Measurements from ENCODE around the gene IGLL1.

Gene IGLL1

DNA sequence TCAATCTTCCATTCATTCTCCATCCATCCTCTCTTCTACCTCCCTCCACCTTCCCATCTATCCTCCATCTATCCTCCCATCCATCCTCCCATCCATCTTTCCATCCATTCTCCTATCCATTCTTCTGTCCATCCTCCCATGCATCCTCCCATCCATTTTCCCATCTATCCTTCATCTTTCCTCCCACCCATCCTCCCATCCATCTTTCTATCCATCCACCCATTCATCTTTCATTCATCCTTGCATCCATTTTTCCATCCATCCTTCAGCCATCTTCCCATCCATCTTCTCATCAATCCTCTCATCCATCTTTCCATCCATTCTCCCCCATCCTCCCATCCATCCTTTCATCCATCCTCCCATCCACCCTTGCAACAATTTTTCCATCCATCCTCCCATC is 27.5 kb downstream of the IGLL1 start:
- Histone ChIP-seq H3K9me3 (ENCODE audit: insufficient read depth, low read length) (no peaks in the 10 kb centered on the region), H3K27me3 (ENCODE audit: low read length) (no peaks in the 10 kb centered on the region), H3K9me2 (replicated peaks; ENCODE audit: insufficient read depth, low read length) (no peaks in the 10 kb centered on the region), H3K4me3 (ENCODE audit: insufficient read depth, low read length, poor library complexity, severe bottlenecking) (no peak overlapping the region), H3K27ac (ENCODE audit: low read depth, low read length) (no peak overlapping the region), H3F3A (ENCODE audit: insufficient read depth) (no peaks in the 10 kb centered on the region), H2AFZ (ENCODE audit: low read depth, low read length, severe bottlenecking) (no peak overlapping the region), H3K4me2 (ENCODE audit: low read depth, low read length, poor library complexity, severe bottlenecking) (no peak overlapping the region), H4K20me1 (ENCODE audit: low read depth, low read length) (no peaks in the 10 kb centered on the region), H3K36me3 (ENCODE audit: low read length) (no peaks in the 10 kb centered on the region), H3K9ac (ENCODE audit: low read length) (no peak overlapping the region), H3K79me2 (ENCODE audit: insufficient read depth, low read length) (no peaks in the 10 kb centered on the region)
- no peak for TF ChIP-seq EZH2phosphoT487 (conservative IDR thresholded peaks at IDR 0.05; ENCODE audit: low read length)
- TF ChIP-seq, protein P1, sequence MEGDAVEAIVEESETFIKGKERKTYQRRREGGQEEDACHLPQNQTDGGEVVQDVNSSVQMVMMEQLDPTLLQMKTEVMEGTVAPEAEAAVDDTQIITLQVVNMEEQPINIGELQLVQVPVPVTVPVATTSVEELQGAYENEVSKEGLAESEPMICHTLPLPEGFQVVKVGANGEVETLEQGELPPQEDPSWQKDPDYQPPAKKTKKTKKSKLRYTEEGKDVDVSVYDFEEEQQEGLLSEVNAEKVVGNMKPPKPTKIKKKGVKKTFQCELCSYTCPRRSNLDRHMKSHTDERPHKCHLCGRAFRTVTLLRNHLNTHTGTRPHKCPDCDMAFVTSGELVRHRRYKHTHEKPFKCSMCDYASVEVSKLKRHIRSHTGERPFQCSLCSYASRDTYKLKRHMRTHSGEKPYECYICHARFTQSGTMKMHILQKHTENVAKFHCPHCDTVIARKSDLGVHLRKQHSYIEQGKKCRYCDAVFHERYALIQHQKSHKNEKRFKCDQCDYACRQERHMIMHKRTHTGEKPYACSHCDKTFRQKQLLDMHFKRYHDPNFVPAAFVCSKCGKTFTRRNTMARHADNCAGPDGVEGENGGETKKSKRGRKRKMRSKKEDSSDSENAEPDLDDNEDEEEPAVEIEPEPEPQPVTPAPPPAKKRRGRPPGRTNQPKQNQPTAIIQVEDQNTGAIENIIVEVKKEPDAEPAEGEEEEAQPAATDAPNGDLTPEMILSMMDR (IDR thresholded peaks at IDR 0.05; ENCODE audit: insufficient read depth, low read length, poor library complexity, severe bottlenecking): no peak

DNA sequence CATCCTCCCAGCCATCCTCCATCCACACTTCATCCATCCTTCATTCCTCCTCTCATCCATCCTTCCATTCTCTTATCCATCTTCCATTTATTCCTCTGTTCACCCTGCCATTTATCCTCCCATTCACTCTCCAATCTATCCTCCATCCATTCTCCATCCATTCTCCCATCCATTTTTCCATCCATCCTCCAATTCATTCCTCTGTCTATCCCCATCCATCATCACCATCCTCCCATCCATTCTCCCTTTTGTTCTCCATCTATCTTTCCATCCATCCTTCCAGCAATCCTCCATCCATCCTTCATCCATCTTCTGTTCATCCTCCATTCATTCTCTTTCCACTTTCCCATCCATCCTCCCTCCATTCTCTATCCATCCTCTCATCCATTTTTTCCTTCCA is 28.7 kb downstream of the IGLL1 start:
- Histone ChIP-seq H3K79me2 (ENCODE audit: insufficient read depth, low read length) (no peaks in the 10 kb centered on the region), H2AFZ (ENCODE audit: low read depth, low read length, severe bottlenecking) (no peak overlapping the region), H3K27me3 (ENCODE audit: low read length) (no peaks in the 10 kb centered on the region), H3K9me2 (replicated peaks; ENCODE audit: insufficient read depth, low read length) (no peaks in the 10 kb centered on the region), H3K36me3 (ENCODE audit: low read length) (no peaks in the 10 kb centered on the region), H3K4me3 (ENCODE audit: insufficient read depth, low read length, poor library complexity, severe bottlenecking) (no peak overlapping the region), H3K4me2 (ENCODE audit: low read depth, low read length, poor library complexity, severe bottlenecking) (no peak overlapping the region), H3K27ac (ENCODE audit: low read depth, low read length) (no peak overlapping the region), H4K20me1 (ENCODE audit: low read depth, low read length) (no peaks in the 10 kb centered on the region), H3F3A (ENCODE audit: insufficient read depth) (no peaks in the 10 kb centered on the region), H3K9ac (ENCODE audit: low read length) (no peak overlapping the region), H3K9me3 (ENCODE audit: insufficient read depth, low read length) (no peaks in the 10 kb centered on the region)
- TF ChIP-seq, protein P1 (IDR thresholded peaks at IDR 0.05; ENCODE audit: insufficient read depth, low read length, poor library complexity, severe bottlenecking): no peak
- TF ChIP-seq EZH2phosphoT487 (conservative IDR thresholded peaks at IDR 0.05; ENCODE audit: low read length): no peak

DNA sequence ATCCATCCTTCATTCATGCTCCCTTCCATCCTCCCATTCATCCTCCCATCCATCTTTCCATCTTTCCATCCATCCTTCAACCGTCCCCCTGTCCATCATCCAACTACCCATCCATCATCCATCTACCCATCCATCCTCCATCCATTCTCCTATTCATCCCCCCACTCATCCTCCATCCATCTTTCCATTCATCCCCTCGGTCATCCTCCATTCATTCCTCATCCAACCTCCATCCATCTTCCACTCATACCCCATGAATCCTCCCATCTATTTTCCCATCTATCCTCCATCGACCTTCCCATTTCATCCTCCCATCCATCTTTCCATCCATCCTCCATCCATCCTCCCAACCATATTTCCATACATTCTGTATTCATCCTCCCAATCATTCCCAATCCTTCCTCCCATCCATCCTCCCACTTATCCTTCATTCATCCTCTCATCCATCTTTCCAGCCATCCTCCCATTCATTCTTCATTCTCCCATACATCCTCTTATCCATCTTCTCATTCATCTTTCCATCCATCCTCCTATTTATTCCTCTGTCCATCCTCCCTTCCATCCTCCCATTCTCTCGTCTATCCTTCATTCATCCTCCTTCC is 29.9 kb downstream of the IGLL1 start:
- Histone ChIP-seq H2AFZ (ENCODE audit: low read depth, low read length, severe bottlenecking) (no peak overlapping the region), H3K27me3 (ENCODE audit: low read length) (no peaks in the 10 kb centered on the region), H4K20me1 (ENCODE audit: low read depth, low read length) (no peaks in the 10 kb centered on the region), H3K27ac (ENCODE audit: low read depth, low read length) (no peak overlapping the region), H3K4me3 (ENCODE audit: insufficient read depth, low read length, poor library complexity, severe bottlenecking) (no peak overlapping the region), H3K9me3 (ENCODE audit: insufficient read depth, low read length) (no peaks in the 10 kb centered on the region), H3K79me2 (ENCODE audit: insufficient read depth, low read length) (no peaks in the 10 kb centered on the region), H3F3A (ENCODE audit: insufficient read depth) (no peaks in the 10 kb centered on the region), H3K9ac (ENCODE audit: low read length) (no peak overlapping the region), H3K4me2 (ENCODE audit: low read depth, low read length, poor library complexity, severe bottlenecking) (no peak overlapping the region), H3K9me2 (replicated peaks; ENCODE audit: insufficient read depth, low read length) (no peaks in the 10 kb centered on the region), H3K36me3 (ENCODE audit: low read length) (no peaks in the 10 kb centered on the region)
- TF ChIP-seq, protein P1 (IDR thresholded peaks at IDR 0.05; ENCODE audit: insufficient read depth, low read length, poor library complexity, severe bottlenecking): no peak
- TF ChIP-seq EZH2phosphoT487 (conservative IDR thresholded peaks at IDR 0.05; ENCODE audit: low read length): no peak
